ENCODE data around the gene FEN1.

Gene FEN1

DNA sequence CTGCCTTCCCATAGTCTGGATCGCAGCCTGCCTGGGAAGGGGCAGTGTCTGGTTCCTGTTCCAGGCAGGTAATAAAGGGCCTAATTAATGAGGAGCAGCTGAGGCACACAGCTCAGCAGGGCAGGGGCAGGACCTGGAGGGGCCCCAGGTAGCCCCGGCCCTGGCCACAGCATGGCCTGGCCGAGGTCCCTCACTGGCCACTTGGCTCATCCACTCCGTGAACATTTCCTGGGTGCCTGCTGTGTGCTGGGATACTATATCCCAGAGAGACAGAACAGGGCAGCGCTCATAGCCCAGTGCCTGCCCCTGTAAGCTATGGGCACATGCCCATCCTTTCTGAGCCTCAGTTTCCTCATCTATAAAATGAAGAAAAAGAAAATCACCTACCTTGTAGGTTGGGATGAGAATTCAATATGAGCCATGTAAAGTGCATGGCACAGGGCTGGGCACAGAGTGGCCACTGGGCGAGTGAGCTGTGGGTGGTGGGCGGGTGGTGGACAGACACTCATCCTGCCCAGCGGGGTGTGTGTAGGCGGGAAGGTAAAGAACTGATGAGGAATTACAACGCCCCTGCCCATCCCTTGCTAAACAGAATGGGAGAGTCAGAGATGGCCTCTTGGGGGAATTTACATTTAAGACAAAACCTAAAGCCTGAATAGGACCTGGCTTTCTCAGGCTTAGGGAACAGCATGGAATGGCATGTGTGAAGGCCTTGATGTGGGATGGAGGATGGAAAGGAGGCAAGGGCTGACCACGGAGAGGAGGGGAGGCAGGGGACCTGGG lies 31.1 kb upstream of the FEN1 start:
- H3K4me1 ChIP-seq (ENCODE audit: insufficient read depth, low read length): no peaks in the 10 kb centered on the region
- peaks cover 0 to 13% of the 10 kb centered on the region in 2 donors for H3K27me3 ChIP-seq (ENCODE audit: control insufficient read depth in 1 of 2, insufficient read depth in 2 of 2, low read length in 2 of 2)
- no peak overlapping the region for H3K9ac ChIP-seq (ENCODE audit: low read length)
- no peak overlapping the region for H3K4me3 ChIP-seq (ENCODE audit: low read depth in 1 of 2, low read length in 2 of 2)
- no peaks in the 10 kb centered on the region for H3K36me3 ChIP-seq (ENCODE audit: insufficient read depth, low read length)
- no peaks in the 10 kb centered on the region for H3K9me3 ChIP-seq (ENCODE audit: low read length)
- H3K27ac ChIP-seq (ENCODE audit: low read depth, low read length): no peak overlapping the region

DNA sequence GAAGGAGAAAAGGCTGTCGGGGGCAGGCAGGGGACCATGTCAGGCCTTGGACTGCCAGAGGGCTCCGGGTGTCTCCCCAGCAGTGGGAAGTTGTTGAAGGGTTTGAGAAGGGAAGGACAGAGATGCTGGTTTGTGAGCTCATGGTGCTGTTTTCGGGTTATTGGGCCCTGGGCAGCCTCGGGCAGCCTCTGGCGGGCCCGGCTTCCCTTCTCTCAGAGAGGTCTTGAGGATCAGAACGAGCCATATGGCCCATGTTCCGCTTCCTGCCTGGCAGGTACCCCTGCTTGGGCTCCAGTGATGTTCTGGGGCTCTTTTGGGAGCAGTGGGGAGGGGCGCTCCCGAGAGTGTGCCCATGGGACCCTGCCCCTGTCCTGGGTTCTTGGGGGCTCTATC lies 30.5 kb upstream of the FEN1 start:
- no peak overlapping the region for H3K9ac ChIP-seq (ENCODE audit: low read length)
- peaks cover 0 to 13% of the 10 kb centered on the region in 2 donors for H3K27me3 ChIP-seq (ENCODE audit: control insufficient read depth in 1 of 2, insufficient read depth in 2 of 2, low read length in 2 of 2)
- H3K4me3 ChIP-seq (ENCODE audit: low read depth in 1 of 2, low read length in 2 of 2): no peak overlapping the region
- no peaks in the 10 kb centered on the region for H3K36me3 ChIP-seq (ENCODE audit: insufficient read depth, low read length)
- H3K9me3 ChIP-seq (ENCODE audit: low read length): no peaks in the 10 kb centered on the region
- no peak overlapping the region for H3K27ac ChIP-seq (ENCODE audit: low read depth, low read length)
- no peaks in the 10 kb centered on the region for H3K4me1 ChIP-seq (ENCODE audit: insufficient read depth, low read length)

DNA sequence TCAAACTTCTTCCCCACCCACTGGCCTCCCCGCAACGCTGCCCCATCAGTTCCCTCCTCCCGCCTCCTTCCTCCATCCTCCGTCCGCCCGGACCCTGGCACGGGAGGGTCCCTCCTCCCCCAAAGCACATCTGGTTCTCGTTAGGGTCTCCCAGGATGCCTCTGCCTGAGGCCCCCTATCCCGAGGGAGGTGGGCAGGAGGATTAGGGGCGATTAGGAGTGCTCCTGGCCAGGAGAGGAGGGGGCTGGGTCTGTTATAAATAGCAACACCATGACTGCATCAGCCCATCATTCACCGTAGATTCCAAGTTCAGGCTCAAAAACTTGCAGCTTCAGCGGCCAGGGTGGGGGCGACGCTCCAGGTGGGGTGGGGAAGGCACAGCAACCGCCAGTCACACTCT lies 29.9 kb upstream of the FEN1 start:
- no peak overlapping the region for H3K27ac ChIP-seq (ENCODE audit: low read depth, low read length)
- peaks cover 0 to 13% of the 10 kb centered on the region in 2 donors for H3K27me3 ChIP-seq (ENCODE audit: control insufficient read depth in 1 of 2, insufficient read depth in 2 of 2, low read length in 2 of 2)
- no peak overlapping the region for H3K4me3 ChIP-seq (ENCODE audit: low read depth in 1 of 2, low read length in 2 of 2)
- no peaks in the 10 kb centered on the region for H3K9me3 ChIP-seq (ENCODE audit: low read length)
- H3K4me1 ChIP-seq (ENCODE audit: insufficient read depth, low read length): no peaks in the 10 kb centered on the region
- no peaks in the 10 kb centered on the region for H3K36me3 ChIP-seq (ENCODE audit: insufficient read depth, low read length)
- no peak overlapping the region for H3K9ac ChIP-seq (ENCODE audit: low read length)

DNA sequence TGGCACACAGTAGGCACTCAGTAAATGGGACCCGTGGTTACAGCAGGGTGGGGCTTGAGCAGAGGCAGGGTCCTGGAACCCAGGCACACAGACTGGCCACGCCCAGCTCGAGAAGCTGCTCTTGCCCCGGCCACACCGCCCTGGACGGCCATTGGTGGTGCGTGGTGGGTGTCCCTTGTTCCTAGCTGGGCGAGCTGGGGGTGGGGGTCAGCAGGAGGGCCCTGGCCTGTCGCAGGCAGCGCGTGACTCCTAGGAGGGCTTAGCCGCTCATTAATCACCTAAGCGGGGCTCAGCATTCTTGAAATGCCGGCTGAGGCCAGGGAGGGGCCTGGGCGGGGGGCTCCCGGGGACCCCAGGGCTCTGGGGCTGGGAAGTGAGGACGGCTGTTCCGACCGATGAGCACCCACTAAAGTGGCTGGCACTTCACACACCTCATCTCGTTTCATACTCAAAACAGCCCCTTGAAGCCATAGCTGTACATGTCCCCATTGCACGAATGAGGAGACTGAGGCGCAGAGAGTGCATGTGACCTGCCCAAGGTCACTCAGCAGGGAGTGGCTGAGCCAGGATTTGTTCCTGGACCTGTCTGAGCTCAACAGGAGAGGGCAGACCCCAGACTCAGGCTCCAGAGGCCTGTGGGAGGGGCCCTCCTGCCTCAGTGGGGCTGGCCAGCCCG lies 28.6 kb upstream of the FEN1 start:
- Histone ChIP-seq H3K27me3 (ENCODE audit: control insufficient read depth in 1 of 2, insufficient read depth in 2 of 2, low read length in 2 of 2) (peaks cover 0 to 13% of the 10 kb centered on the region in 2 donors), H3K27ac (ENCODE audit: low read depth, low read length) (no peak overlapping the region), H3K9ac (ENCODE audit: low read length) (no peak overlapping the region), H3K36me3 (ENCODE audit: insufficient read depth, low read length) (no peaks in the 10 kb centered on the region), H3K4me3 (ENCODE audit: low read depth in 1 of 2, low read length in 2 of 2) (no peak overlapping the region), H3K9me3 (ENCODE audit: low read length) (no peaks in the 10 kb centered on the region), H3K4me1 (ENCODE audit: insufficient read depth, low read length) (no peaks in the 10 kb centered on the region)

DNA sequence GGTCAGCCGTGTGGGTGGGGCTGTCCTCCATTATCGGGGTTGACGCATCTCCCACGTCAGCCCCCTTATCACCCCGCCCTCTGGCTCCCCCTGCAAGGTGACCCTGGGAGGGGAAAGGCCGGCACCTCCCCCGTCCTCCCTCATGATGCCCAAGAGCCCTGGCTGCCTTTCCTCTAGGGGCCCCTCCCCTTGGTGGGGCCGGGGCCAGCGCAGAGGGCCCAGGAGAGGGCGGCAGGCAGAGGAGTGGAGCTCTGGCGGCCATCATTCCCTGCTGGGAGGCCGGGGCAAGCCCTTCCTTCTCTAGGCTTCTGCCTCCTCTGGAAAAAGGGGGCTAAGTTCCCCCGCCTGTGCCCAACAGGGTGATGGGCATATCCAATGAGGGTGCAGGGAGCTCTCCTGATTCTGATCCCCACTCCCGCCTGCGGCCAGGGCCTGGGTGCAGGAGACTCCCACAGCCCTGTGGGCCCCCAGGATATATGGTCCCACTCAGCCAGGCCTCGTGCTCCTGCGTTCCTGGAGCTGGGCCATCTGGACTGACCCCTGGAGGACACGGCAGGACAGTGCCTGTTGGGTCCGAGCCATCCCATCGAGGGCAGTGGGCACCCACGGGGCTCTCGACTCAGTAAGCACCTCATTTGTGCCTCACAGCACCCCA lies 28.0 kb upstream of the FEN1 start:
- H3K9ac ChIP-seq (ENCODE audit: low read length): no peak overlapping the region
- no peaks in the 10 kb centered on the region for H3K4me1 ChIP-seq (ENCODE audit: insufficient read depth, low read length)

DNA sequence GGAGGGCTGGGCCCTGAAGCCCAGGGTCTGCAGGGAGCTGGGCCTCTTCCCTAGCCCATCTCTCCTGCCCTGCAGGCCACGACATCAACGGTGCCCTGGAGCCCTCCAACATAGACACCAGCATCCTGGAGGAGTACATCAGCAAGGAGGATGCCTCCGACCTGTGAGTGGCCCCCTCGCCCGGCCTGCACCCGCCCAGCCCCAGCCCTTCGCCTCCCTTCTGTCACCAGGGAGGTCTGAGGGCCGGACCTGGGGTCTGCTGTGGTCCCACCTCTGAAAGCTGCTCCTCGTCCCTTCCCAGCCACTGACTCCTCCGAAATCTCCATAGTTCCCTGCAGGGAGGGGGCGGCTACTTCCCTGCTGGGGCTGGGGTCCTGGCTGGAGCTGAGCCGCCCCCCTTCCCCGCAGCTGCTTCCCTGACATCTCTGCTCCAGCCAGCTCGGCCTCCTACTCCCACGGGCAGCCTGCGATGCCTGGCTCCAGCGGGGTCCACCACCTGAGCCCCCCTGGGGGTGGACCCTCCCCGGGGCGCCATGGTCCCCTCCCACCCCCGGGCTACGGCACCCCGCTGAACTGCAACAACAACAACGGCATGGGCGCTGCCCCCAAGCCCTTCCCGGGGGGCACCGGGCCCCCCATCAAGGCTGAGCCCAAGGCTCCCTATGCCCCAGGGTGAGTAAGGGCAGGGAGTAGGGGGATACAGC lies 27.0 kb upstream of the FEN1 start:
- Histone ChIP-seq H3K4me1 (ENCODE audit: insufficient read depth, low read length) (no peaks in the 10 kb centered on the region), H3K9me3 (ENCODE audit: low read length) (no peaks in the 10 kb centered on the region), H3K9ac (ENCODE audit: low read length) (no peak overlapping the region), H3K27ac (ENCODE audit: low read depth, low read length) (no peak overlapping the region), H3K36me3 (ENCODE audit: insufficient read depth, low read length) (no peaks in the 10 kb centered on the region), H3K27me3 (ENCODE audit: control insufficient read depth in 1 of 2, insufficient read depth in 2 of 2, low read length in 2 of 2) (peaks cover 0 to 17% of the 10 kb centered on the region in 2 donors), H3K4me3 (ENCODE audit: low read depth in 1 of 2, low read length in 2 of 2) (no peak overlapping the region)

More for the DNA sequence above, 28.0 kb upstream of the FEN1 start:
- H3K36me3 ChIP-seq (ENCODE audit: insufficient read depth, low read length): no peaks in the 10 kb centered on the region
- H3K9me3 ChIP-seq (ENCODE audit: low read length): no peaks in the 10 kb centered on the region
- peaks cover 0 to 14% of the 10 kb centered on the region in 2 donors for H3K27me3 ChIP-seq (ENCODE audit: control insufficient read depth in 1 of 2, insufficient read depth in 2 of 2, low read length in 2 of 2)
- no peak overlapping the region for H3K4me3 ChIP-seq (ENCODE audit: low read depth in 1 of 2, low read length in 2 of 2)
- no peak overlapping the region for H3K27ac ChIP-seq (ENCODE audit: low read depth, low read length)

DNA sequence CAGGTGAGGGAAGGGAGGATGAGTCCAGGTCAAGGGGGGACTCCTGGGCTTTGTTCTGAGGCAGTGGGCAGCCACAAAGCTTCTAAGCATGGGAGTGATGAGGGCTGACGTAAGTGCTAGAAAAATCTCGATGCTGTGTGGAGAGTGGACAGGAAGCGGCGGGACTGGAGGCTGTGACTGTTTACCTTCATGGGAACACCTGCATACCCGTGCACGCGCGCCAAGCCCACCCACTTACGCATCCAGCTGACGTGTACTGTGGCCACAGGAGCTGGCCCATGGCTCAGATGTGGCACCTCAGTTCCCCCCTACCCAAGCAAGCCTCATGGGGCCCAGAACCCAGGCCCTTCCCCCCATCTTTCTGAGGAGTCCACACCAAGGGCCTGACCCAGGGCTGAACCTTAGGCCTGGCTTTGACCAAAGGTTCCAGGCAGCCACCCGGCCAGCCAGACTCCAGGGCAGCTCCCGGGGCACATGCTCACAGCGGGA lies 26.3 kb upstream of the FEN1 start:
- no peak overlapping the region for H3K27ac ChIP-seq (ENCODE audit: low read depth, low read length)
- no peaks in the 10 kb centered on the region for H3K4me1 ChIP-seq (ENCODE audit: insufficient read depth, low read length)
- H3K36me3 ChIP-seq (ENCODE audit: insufficient read depth, low read length): no peaks in the 10 kb centered on the region

DNA sequence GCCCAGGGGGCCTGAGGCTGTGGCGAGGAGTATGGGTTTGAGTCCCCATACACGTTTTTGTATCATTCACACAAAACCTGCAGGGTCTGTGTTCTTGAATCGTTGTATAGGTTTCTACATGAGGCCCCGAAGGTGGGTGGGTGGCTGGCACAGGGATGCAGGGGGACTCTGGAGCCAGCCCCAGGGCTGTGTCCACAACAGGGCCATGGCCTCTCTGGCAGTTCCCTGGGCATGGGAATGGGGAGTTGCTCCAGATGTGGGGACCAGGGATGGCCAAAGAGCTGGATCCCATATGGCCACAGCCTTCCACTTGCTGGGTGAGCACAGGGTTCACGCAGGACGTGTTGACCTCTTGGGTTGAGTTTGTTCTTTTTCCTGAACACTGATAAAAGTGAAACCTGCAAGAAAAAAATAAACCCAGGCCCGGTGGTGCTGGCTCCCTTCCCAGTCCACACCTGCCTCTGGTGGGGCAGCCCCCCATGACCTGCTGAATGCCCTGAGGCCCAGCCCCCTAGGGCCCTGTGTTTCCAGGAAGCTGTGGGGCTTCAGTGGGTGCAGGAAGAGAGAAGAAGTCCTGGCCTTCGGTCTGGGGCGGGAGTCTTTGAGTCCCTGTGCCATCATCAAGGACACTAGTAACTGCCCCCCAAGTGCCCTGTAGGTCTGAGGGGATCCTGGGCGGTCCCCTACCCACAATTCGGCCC lies 24.2 kb upstream of the FEN1 start:
- no peaks in the 10 kb centered on the region for H3K9me3 ChIP-seq (ENCODE audit: low read length)
- H3K27ac ChIP-seq (ENCODE audit: low read depth, low read length): no peak overlapping the region
- no peak overlapping the region for H3K4me3 ChIP-seq (ENCODE audit: low read depth in 1 of 2, low read length in 2 of 2)
- no peak overlapping the region for H3K9ac ChIP-seq (ENCODE audit: low read length)
- H3K27me3 ChIP-seq (ENCODE audit: control insufficient read depth in 1 of 2, insufficient read depth in 2 of 2, low read length in 2 of 2): peaks cover 0 to 10% of the 10 kb centered on the region in 2 donors
- no peaks in the 10 kb centered on the region for H3K36me3 ChIP-seq (ENCODE audit: insufficient read depth, low read length)
- no peaks in the 10 kb centered on the region for H3K4me1 ChIP-seq (ENCODE audit: insufficient read depth, low read length)

More for the DNA sequence above, 26.3 kb upstream of the FEN1 start:
- Histone ChIP-seq H3K27me3 (ENCODE audit: control insufficient read depth in 1 of 2, insufficient read depth in 2 of 2, low read length in 2 of 2) (peaks cover 0 to 17% of the 10 kb centered on the region in 2 donors), H3K9me3 (ENCODE audit: low read length) (no peaks in the 10 kb centered on the region), H3K9ac (ENCODE audit: low read length) (no peak overlapping the region), H3K4me3 (ENCODE audit: low read depth in 1 of 2, low read length in 2 of 2) (no peak overlapping the region)

DNA sequence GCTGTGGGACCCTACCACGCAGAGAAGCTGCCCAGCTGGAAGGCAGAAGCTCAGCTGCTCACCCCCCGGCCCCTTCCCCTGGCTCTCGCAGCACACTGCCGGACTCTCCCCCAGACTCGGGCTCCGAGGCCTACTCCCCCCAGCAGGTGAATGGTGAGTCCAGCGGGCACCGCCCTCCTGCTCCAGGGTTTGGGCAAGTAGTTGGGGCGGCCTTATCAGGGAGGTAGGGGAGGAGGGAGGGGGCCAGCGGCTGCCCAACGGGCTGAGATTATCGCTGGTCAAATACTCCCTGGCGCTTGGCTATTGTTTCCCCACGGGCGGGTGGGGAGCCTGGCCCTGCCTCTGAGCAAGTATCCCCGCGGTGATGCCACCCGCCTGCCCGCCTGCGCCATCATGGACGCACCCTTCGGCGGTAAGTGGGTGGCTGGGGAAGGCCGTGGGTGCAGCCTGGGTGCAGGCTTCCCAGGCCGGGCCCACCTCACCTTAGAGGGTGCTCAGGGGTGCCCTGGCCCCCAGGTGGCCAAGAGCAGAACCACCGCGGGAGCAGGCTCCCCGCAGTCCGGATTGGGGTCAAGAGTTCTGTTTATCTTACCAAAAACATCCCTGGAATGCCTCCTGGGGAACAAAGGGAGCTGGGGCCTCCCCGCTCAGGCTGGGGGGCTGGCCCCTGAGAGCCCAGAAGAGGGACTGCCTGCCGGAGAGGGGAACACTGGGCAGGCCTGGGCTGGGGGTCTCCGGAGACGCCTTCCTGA lies 23.4 kb upstream of the FEN1 start:
- Histone ChIP-seq H3K4me1 (ENCODE audit: insufficient read depth, low read length) (no peaks in the 10 kb centered on the region), H3K4me3 (ENCODE audit: low read depth in 1 of 2, low read length in 2 of 2) (no peak overlapping the region), H3K27me3 (ENCODE audit: control insufficient read depth in 1 of 2, insufficient read depth in 2 of 2, low read length in 2 of 2) (peaks cover 0 to 5% of the 10 kb centered on the region in 2 donors), H3K27ac (ENCODE audit: low read depth, low read length) (no peak overlapping the region), H3K36me3 (ENCODE audit: insufficient read depth, low read length) (no peaks in the 10 kb centered on the region), H3K9ac (ENCODE audit: low read length) (no peak overlapping the region), H3K9me3 (ENCODE audit: low read length) (no peaks in the 10 kb centered on the region)

DNA sequence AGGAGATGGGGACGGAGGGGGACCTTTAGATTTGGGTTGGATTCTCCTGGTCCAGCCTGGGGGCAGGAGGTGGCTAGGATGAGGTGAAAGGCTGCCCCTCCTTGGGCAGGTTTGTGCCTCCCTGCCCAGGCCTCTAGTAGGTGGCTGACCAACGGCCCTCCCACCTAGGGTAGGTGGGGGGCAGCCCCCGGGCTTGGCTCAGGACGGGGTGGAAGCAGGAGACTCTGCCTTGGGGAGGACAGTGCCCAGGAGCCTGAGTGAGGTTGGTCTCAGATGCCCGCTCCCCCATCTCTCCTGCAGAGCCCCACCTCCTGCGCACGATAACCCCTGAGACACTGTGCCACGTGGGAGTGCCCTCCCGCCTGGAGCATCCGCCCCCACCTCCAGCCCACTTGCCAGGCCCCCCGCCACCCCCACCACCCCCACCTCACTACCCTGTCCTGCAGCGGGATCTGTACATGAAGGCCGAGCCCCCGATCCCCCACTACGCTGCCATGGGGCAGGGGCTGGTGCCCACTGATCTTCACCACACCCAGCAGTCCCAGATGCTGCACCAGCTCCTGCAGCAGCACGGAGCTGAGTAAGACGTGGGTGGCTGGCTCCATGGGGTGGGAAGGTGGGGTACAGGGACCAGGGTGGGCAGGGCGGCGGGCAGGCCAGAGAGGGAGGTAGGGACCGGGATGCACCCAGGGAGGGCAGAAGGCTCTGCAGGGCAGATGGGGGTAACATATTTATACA lies 22.6 kb upstream of the FEN1 start:
- no peak overlapping the region for H3K4me3 ChIP-seq (ENCODE audit: low read depth in 1 of 2, low read length in 2 of 2)
- no peaks in the 10 kb centered on the region for H3K36me3 ChIP-seq (ENCODE audit: insufficient read depth, low read length)
- H3K27ac ChIP-seq (ENCODE audit: low read depth, low read length): no peak overlapping the region
- peaks cover 0 to 3% of the 10 kb centered on the region in 2 donors for H3K27me3 ChIP-seq (ENCODE audit: control insufficient read depth in 1 of 2, insufficient read depth in 2 of 2, low read length in 2 of 2)
- H3K9ac ChIP-seq (ENCODE audit: low read length): no peak overlapping the region
- H3K9me3 ChIP-seq (ENCODE audit: low read length): no peaks in the 10 kb centered on the region
- H3K4me1 ChIP-seq (ENCODE audit: insufficient read depth, low read length): no peaks in the 10 kb centered on the region

All from muscle layer of colon (tissue), 2 donors.